HepG2 (cell line): ENCODE measurements around the gene PKM. TPM values are rescaled to one million over a fixed set of nuclear protein-coding genes. Genes with fewer than 3 reads are reported as not detected.

ENCODE experiments used
- ARHGAP35 ChIP-seq: sonication (generic); formaldehyde crosslinking; IDR thresholded peaks from 2 replicates; pipeline ENCODE4 v1.9.0; 2022; ENCODE audit warnings: mild to moderate bottlenecking, inconsistent platforms, moderate library complexity, missing genetic modification reagents, borderline replicate concordance
- ARID2 ChIP-seq: sonication (generic); formaldehyde crosslinking; IDR thresholded peaks from 2 replicates; pipeline ENCODE4 v1.8.1; 2022; ENCODE audit warnings: mild to moderate bottlenecking, missing genetic modification reagents, borderline replicate concordance
- ATF7 ChIP-seq, 2 experiments: fragments of 450-650 bp in 1 of 2; sonication (generic) in 1 of 2; formaldehyde crosslinking in 1 of 2; IDR thresholded peaks; 2 replicates each; pipeline versions ENCODE4 v1.4.0 to v1.6.1; 2016 to 2020; ENCODE audit warnings: antibody characterized with exemption in 1 of 2, mild to moderate bottlenecking in 1 of 2, missing genetic modification reagents in 1 of 2
- CREM ChIP-seq, 2 experiments: sonication (generic) in 1 of 2; formaldehyde crosslinking in 1 of 2; IDR thresholded peaks; 2 replicates each; pipeline versions ENCODE4 v1.4.0 to v1.6.1; 2016 to 2020; ENCODE audit warnings: antibody characterized with exemption in 1 of 2, mild to moderate bottlenecking in 1 of 2, missing genetic modification reagents in 1 of 2
- ESRRA ChIP-seq: sonication (generic); formaldehyde crosslinking; IDR thresholded peaks from 2 replicates; pipeline ENCODE4 v1.5.1; 2020; ENCODE audit warnings: mild to moderate bottlenecking, low read depth, missing genetic modification reagents
- HNRNPH1 ChIP-seq: fragments of 200-400 bp; formaldehyde crosslinking; optimal IDR thresholded peaks from 2 replicates; pipeline ENCODE3; 2017; ENCODE audit warnings: mild to moderate bottlenecking, low read depth, low read length
- POGZ ChIP-seq: sonication (generic); formaldehyde crosslinking; IDR thresholded peaks from 2 replicates; pipeline ENCODE4 v1.4.0; 2020; ENCODE audit warnings: mild to moderate bottlenecking, missing genetic modification reagents
- PRMT3 ChIP-seq: sonication (generic); formaldehyde crosslinking; IDR thresholded peaks from 2 replicates; pipeline ENCODE4 v1.8.1; 2022; ENCODE audit warnings: low read depth, mild to moderate bottlenecking, moderate library complexity, missing genetic modification reagents, borderline replicate concordance
- RNF2 ChIP-seq: fragments of 450-650 bp; conservative IDR thresholded peaks from 2 replicates; pipeline ENCODE4 v1.6.1; 2016; ENCODE audit warnings: low read depth
- ZBTB3 ChIP-seq: sonication (generic); formaldehyde crosslinking; IDR thresholded peaks from 2 replicates; pipeline ENCODE4 v1.4.0; 2020; ENCODE audit warnings: low read depth, mild to moderate bottlenecking, moderate library complexity, missing genetic modification reagents, borderline replicate concordance
- ZNF136 ChIP-seq: sonication (generic); formaldehyde crosslinking; IDR thresholded peaks from 2 replicates; pipeline ENCODE4 v1.8.1; 2022; ENCODE audit warnings: low read depth, mild to moderate bottlenecking, moderate library complexity, missing genetic modification reagents
- ZNF549 ChIP-seq: sonication (generic); formaldehyde crosslinking; IDR thresholded peaks from 2 replicates; pipeline ENCODE4 v1.5.0; 2020; ENCODE audit warnings: missing genetic modification reagents
- ZNF567 ChIP-seq: sonication (generic); formaldehyde crosslinking; IDR thresholded peaks from 2 replicates; pipeline ENCODE4 v1.8.1; 2023; ENCODE audit warnings: mild to moderate bottlenecking, missing genetic modification reagents, borderline replicate concordance
- ZNF674 ChIP-seq: sonication (generic); formaldehyde crosslinking; IDR thresholded peaks from 2 replicates; pipeline ENCODE4 v1.5.0; 2020; ENCODE audit warnings: low read depth, mild to moderate bottlenecking, missing genetic modification reagents
- ZNF75D ChIP-seq: sonication (generic); formaldehyde crosslinking; IDR thresholded peaks from 2 replicates; pipeline ENCODE4 v1.8.1; 2023; ENCODE audit warnings: missing genetic modification reagents, mild to moderate bottlenecking, borderline replicate concordance
- polyA plus RNA-seq, 8 experiments: library from polyadenylated mRNA; depleted of rRNA in 3 of 8; stranded (reverse) in 7 of 8; unstranded in 1 of 8; fragments of >200 nt; fragmentation: Illumina TruSeq in 4 of 8; extraction: Trizol in 4 of 8; gene quantifications; 2 replicates each; pipeline versions ENCODE4 v1.2.1 to v1.2.3, GENCODE V29; 2011 to 2016; ENCODE audit warnings: low read depth in 4 of 8, missing spikeins in 1 of 8, mixed read lengths in 1 of 8; ENCODE audit not compliant: insufficient read depth in 1 of 8
- total RNA-seq, 5 experiments: library from RNA; depleted of rRNA; stranded (reverse); fragments of >200 nt; fragmentation: Illumina TruSeq; extraction: Trizol; gene quantifications; 2 replicates each; pipeline ENCODE4 v1.2.3, GENCODE V29; 2016; ENCODE audit warnings: low read depth in 1 of 5
- TF ChIP-seq, protein P1 (sequence below): sonication (generic); formaldehyde crosslinking; IDR thresholded peaks from 2 replicates; pipeline ENCODE4 v1.4.0; 2020; ENCODE audit warnings: mild to moderate bottlenecking, missing genetic modification reagents
- TF ChIP-seq, protein P2 (sequence below): sonication (generic); formaldehyde crosslinking; IDR thresholded peaks from 2 replicates; pipeline ENCODE4 v1.5.0; 2020; ENCODE audit warnings: missing genetic modification reagents
- TF ChIP-seq, protein P3 (sequence below): IDR thresholded peaks from 2 replicates; pipeline ENCODE4 v1.6.1; 2016; ENCODE audit warnings: low read depth
- TF ChIP-seq, protein P4 (sequence below): sonication (generic); formaldehyde crosslinking; IDR thresholded peaks from 2 replicates; pipeline ENCODE4 v1.5.0; 2020; ENCODE audit warnings: mild to moderate bottlenecking, missing genetic modification reagents
- TF ChIP-seq, protein P5 (sequence below): fragments of 450-650 bp; IDR thresholded peaks from 2 replicates; pipeline ENCODE4 v1.6.1; 2017; ENCODE audit warnings: mild to moderate bottlenecking

Gene PKM
- total and polyA plus RNA-seq, 2 of the 13 experiments (the other 11 are each of a cell fraction or from before 2014, with no cell fraction given): 488 to 780 TPM

DNA sequence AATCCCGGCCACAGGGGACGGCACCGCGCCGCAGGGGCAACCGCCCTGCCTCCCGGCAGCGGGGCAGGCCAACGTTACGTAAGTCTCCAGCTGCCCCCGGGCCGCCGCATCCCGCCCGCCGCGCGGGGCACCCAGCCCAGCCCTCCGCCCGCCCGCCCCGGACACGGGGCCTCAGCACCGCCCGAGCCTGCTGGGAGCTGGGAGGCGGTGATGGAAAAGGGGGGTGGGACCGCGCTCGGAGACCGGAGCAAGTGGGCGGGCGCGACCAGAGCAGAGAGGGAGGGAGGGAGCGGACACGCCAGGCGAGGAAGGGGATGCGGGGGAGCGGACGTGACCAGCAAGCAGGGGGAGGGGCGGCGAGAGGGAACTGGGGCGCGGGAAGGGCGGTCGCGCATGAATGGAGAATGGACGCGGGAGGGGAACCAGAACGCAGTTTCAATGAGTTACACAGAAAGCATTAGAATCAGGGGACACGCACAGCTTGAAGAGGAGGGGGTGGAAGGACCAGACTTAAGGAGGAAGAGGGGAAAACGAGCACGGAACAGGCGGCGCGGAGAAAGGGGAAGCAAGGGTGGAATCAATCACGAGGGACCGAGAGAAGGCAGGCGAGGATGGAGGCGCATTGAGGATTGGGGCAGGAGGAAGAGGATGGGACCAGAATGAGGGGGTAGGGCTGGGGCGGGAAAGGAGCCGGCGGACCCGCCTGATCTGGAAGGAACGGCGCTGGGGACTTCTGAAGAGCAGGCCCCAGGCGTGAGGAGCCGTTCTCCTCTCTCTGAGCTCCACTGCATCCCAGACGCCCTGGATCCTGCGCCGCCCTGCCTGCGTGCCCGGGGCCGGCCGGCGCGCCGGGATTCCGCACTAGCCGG is 559 bp downstream of the PKM start (continued):
- TF ChIP-seq, protein P1, sequence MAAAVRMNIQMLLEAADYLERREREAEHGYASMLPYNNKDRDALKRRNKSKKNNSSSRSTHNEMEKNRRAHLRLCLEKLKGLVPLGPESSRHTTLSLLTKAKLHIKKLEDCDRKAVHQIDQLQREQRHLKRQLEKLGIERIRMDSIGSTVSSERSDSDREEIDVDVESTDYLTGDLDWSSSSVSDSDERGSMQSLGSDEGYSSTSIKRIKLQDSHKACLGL (CRISPR knock-in tag): no peak
- no peak for TF ChIP-seq PRMT3 (CRISPR knock-in tag)
- TF ChIP-seq ARHGAP35 (CRISPR knock-in tag): no peak
- TF ChIP-seq ZNF567: no peak
- no peak for TF ChIP-seq ZNF136 (CRISPR knock-in tag)
- TF ChIP-seq ZNF674 (CRISPR knock-in tag): no peak
- TF ChIP-seq, protein P2, sequence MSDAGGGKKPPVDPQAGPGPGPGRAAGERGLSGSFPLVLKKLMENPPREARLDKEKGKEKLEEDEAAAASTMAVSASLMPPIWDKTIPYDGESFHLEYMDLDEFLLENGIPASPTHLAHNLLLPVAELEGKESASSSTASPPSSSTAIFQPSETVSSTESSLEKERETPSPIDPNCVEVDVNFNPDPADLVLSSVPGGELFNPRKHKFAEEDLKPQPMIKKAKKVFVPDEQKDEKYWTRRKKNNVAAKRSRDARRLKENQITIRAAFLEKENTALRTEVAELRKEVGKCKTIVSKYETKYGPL: peak; percentile 7
- TF ChIP-seq, protein P3, sequence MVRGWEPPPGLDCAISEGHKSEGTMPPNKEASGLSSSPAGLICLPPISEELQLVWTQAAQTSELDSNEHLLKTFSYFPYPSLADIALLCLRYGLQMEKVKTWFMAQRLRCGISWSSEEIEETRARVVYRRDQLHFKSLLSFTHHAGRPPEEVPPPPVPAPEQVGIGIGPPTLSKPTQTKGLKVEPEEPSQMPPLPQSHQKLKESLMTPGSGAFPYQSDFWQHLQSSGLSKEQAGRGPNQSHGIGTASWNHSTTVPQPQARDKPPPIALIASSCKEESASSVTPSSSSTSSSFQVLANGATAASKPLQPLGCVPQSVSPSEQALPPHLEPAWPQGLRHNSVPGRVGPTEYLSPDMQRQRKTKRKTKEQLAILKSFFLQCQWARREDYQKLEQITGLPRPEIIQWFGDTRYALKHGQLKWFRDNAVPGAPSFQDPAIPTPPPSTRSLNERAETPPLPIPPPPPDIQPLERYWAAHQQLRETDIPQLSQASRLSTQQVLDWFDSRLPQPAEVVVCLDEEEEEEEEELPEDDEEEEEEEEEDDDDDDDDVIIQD (CRISPR knock-in tag): no peak
- TF ChIP-seq ZBTB3 (CRISPR knock-in tag): no peak
- TF ChIP-seq ZNF75D (CRISPR knock-in tag): no peak
- no peak for TF ChIP-seq POGZ (CRISPR knock-in tag)
- TF ChIP-seq ZNF549: no peak
- TF ChIP-seq, protein P4, sequence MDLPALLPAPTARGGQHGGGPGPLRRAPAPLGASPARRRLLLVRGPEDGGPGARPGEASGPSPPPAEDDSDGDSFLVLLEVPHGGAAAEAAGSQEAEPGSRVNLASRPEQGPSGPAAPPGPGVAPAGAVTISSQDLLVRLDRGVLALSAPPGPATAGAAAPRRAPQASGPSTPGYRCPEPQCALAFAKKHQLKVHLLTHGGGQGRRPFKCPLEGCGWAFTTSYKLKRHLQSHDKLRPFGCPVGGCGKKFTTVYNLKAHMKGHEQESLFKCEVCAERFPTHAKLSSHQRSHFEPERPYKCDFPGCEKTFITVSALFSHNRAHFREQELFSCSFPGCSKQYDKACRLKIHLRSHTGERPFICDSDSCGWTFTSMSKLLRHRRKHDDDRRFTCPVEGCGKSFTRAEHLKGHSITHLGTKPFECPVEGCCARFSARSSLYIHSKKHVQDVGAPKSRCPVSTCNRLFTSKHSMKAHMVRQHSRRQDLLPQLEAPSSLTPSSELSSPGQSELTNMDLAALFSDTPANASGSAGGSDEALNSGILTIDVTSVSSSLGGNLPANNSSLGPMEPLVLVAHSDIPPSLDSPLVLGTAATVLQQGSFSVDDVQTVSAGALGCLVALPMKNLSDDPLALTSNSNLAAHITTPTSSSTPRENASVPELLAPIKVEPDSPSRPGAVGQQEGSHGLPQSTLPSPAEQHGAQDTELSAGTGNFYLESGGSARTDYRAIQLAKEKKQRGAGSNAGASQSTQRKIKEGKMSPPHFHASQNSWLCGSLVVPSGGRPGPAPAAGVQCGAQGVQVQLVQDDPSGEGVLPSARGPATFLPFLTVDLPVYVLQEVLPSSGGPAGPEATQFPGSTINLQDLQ (CRISPR knock-in tag): 0 out of 2 replicates have a peak, but pooled peaks have one; percentile 42
- no peak for TF ChIP-seq ARID2 (CRISPR knock-in tag)
- TF ChIP-seq, protein P5, sequence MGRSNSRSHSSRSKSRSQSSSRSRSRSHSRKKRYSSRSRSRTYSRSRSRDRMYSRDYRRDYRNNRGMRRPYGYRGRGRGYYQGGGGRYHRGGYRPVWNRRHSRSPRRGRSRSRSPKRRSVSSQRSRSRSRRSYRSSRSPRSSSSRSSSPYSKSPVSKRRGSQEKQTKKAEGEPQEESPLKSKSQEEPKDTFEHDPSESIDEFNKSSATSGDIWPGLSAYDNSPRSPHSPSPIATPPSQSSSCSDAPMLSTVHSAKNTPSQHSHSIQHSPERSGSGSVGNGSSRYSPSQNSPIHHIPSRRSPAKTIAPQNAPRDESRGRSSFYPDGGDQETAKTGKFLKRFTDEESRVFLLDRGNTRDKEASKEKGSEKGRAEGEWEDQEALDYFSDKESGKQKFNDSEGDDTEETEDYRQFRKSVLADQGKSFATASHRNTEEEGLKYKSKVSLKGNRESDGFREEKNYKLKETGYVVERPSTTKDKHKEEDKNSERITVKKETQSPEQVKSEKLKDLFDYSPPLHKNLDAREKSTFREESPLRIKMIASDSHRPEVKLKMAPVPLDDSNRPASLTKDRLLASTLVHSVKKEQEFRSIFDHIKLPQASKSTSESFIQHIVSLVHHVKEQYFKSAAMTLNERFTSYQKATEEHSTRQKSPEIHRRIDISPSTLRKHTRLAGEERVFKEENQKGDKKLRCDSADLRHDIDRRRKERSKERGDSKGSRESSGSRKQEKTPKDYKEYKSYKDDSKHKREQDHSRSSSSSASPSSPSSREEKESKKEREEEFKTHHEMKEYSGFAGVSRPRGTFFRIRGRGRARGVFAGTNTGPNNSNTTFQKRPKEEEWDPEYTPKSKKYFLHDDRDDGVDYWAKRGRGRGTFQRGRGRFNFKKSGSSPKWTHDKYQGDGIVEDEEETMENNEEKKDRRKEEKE: no peak
- TF ChIP-seq CREM (IDR thresholded peaks at IDR 0.05): no peak; the same call in 1 of the 2 replicates
- TF ChIP-seq CREM (CRISPR knock-in tag; IDR thresholded peaks at IDR 0.05): no peak
- TF ChIP-seq ESRRA: no peak
- TF ChIP-seq RNF2: no peak
- no peak for TF ChIP-seq ATF7 (IDR thresholded peaks at IDR 0.05)
- no peak for TF ChIP-seq ATF7 (CRISPR knock-in tag; IDR thresholded peaks at IDR 0.05)
- TF ChIP-seq HNRNPH1: peak; percentile 72
